ENCODE data around the gene CPA3. TPM values are rescaled to one million over a fixed set of nuclear protein-coding genes. Genes with fewer than 3 reads are reported as not detected.

Gene CPA3
- total RNA-seq, 5 donors from 2014 or later (not counting 1 experiment from before 2014, with no cell fraction given) = 0.20 to 2.3 (median 0.75) TPM; not detected in 1

GRCh38 chr3:148825476-148825875, 39.6 kb upstream of the CPA3 start:
- ChIA-PET POLR2A (no interaction called here), CTCF (interaction anchor here in 1 of 2 donors (0.6 kb wide), 1 partner anchor 92 kb away, joined by 5 read pairs; no protein-coding TSS in a partner anchor)
- Mint-ChIP-seq H3K36me3 (no peaks in the 10 kb centered on the region), H3K27ac (no peak overlapping the region), H3K27me3 (no peaks in the 10 kb centered on the region), H3K9me3 (peaks cover 0 to 8% (median 6%) of the 10 kb centered on the region in 3 donors), H3K4me1 (no peaks in the 10 kb centered on the region), H3K4me3 (no peak overlapping the region)
- DNase-seq (no peak), ATAC-seq (replicated peaks in 1 of 4) (no peak)
- Histone ChIP-seq H3K4me1 (ENCODE audit: control insufficient read depth in 1 of 2, extremely low read depth in 1 of 2, insufficient read depth in 2 of 2, low read length in 2 of 2) (no peaks in the 10 kb centered on the region), H3K27me3 (replicated peaks in 1 of 2; ENCODE audit: control insufficient read depth in 2 of 2, extremely low read depth in 1 of 2, insufficient read depth in 2 of 2, low read length in 1 of 2) (no peaks in the 10 kb centered on the region), H3K27ac (ENCODE audit: low read length) (no peak overlapping the region), H3K4me3 (ENCODE audit: control insufficient read depth in 1 of 2, extremely low read depth in 1 of 2, low read length in 1 of 2) (no peak overlapping the region), H3K9me3 (no peaks in the 10 kb centered on the region), H3K36me3 (ENCODE audit: control insufficient read depth in 2 of 2, extremely low read depth in 1 of 2, insufficient read depth in 1 of 2, low read length in 1 of 2) (no peaks in the 10 kb centered on the region)
- no CpG with 5 or more reads among the region's 3 CpGs for WGBS (ENCODE audit: insufficient coverage)

GRCh38 chr3:148827585-148827984, 37.5 kb upstream of the CPA3 start, which contains the start of gene CPB1:
CPB1 (plus strand) TSS chr3:148827811; CDS start chr3:148827824, 13 bp downstream.
- ChIA-PET POLR2A (no interaction called here), CTCF (no interaction called here)
- H3K4me3 ChIP-seq (ENCODE audit: control insufficient read depth in 1 of 2, extremely low read depth in 1 of 2, low read length in 1 of 2) = no peak within 1 kb of the TSS
- DNase-seq (no peak), ATAC-seq (replicated peaks in 1 of 4) (no peak)
- Mint-ChIP-seq H3K27me3 (peaks cover 0 to 1% of the 10 kb centered on the region in 2 donors), H3K9me3 (peaks cover 0 to 2% (median under 1%) of the 10 kb centered on the region in 3 donors), H3K4me3 (no peak within 1 kb of the TSS), H3K36me3 (no peaks in the 10 kb centered on the region), H3K4me1 (no peaks in the 10 kb centered on the region), H3K27ac (no peak within 1 kb of the TSS)
- no peaks in the 10 kb centered on the region for H3K36me3 ChIP-seq (ENCODE audit: control insufficient read depth in 2 of 2, extremely low read depth in 1 of 2, insufficient read depth in 1 of 2, low read length in 1 of 2)
- no peaks in the 10 kb centered on the region for H3K4me1 ChIP-seq (ENCODE audit: control insufficient read depth in 1 of 2, extremely low read depth in 1 of 2, insufficient read depth in 2 of 2, low read length in 2 of 2)
- H3K9me3 ChIP-seq = no peaks in the 10 kb centered on the region
- H3K27ac ChIP-seq (ENCODE audit: low read length) = no peak within 1 kb of the TSS
- H3K27me3 ChIP-seq (replicated peaks in 1 of 2; ENCODE audit: control insufficient read depth in 2 of 2, extremely low read depth in 1 of 2, insufficient read depth in 2 of 2, low read length in 1 of 2) = no peaks in the 10 kb centered on the region

GRCh38 chr3:148828136-148828690, 36.9 kb upstream of the CPA3 start:
- Histone ChIP-seq H3K27me3 (replicated peaks in 1 of 2; ENCODE audit: control insufficient read depth in 2 of 2, extremely low read depth in 1 of 2, insufficient read depth in 2 of 2, low read length in 1 of 2) (no peaks in the 10 kb centered on the region), H3K4me1 (ENCODE audit: control insufficient read depth in 1 of 2, extremely low read depth in 1 of 2, insufficient read depth in 2 of 2, low read length in 2 of 2) (no peaks in the 10 kb centered on the region), H3K4me3 (ENCODE audit: control insufficient read depth in 1 of 2, extremely low read depth in 1 of 2, low read length in 1 of 2) (no peak overlapping the region), H3K27ac (ENCODE audit: low read length) (no peak overlapping the region), H3K36me3 (ENCODE audit: control insufficient read depth in 2 of 2, extremely low read depth in 1 of 2, insufficient read depth in 1 of 2, low read length in 1 of 2) (no peaks in the 10 kb centered on the region), H3K9me3 (no peaks in the 10 kb centered on the region)
- CTCF ChIA-PET = no interaction called here
- Mint-ChIP-seq H3K9me3 (no peaks in the 10 kb centered on the region), H3K4me1 (no peaks in the 10 kb centered on the region), H3K36me3 (no peaks in the 10 kb centered on the region), H3K27ac (no peak overlapping the region), H3K4me3 (no peak overlapping the region), H3K27me3 (peaks cover 0 to 1% of the 10 kb centered on the region in 2 donors)
- POLR2A ChIA-PET = no interaction called here
- WGBS (ENCODE audit: insufficient coverage) = 40% methylated on average over 1 of the region's 4 CpGs
- DNase-seq (no peak), ATAC-seq (replicated peaks in 1 of 4) (no peak)

GRCh38 chr3:148829926-148830325, 35.2 kb upstream of the CPA3 start:
- Histone ChIP-seq H3K27me3 (replicated peaks in 1 of 2; ENCODE audit: control insufficient read depth in 2 of 2, extremely low read depth in 1 of 2, insufficient read depth in 2 of 2, low read length in 1 of 2) (no peaks in the 10 kb centered on the region), H3K36me3 (ENCODE audit: control insufficient read depth in 2 of 2, extremely low read depth in 1 of 2, insufficient read depth in 1 of 2, low read length in 1 of 2) (no peaks in the 10 kb centered on the region), H3K27ac (ENCODE audit: low read length) (no peak overlapping the region), H3K9me3 (no peaks in the 10 kb centered on the region), H3K4me1 (ENCODE audit: control insufficient read depth in 1 of 2, extremely low read depth in 1 of 2, insufficient read depth in 2 of 2, low read length in 2 of 2) (no peaks in the 10 kb centered on the region), H3K4me3 (ENCODE audit: control insufficient read depth in 1 of 2, extremely low read depth in 1 of 2, low read length in 1 of 2) (no peak overlapping the region)
- Mint-ChIP-seq H3K27ac (no peak overlapping the region), H3K36me3 (no peaks in the 10 kb centered on the region), H3K4me1 (no peaks in the 10 kb centered on the region), H3K27me3 (peaks cover 1 to 5% of the 10 kb centered on the region in 2 donors), H3K4me3 (no peak overlapping the region), H3K9me3 (no peaks in the 10 kb centered on the region)
- WGBS (ENCODE audit: insufficient coverage) = no CpG with 5 or more reads among the region's 3 CpGs
- ChIA-PET POLR2A (no interaction called here), CTCF (no interaction called here)
- ATAC-seq (replicated peaks in 1 of 4) (no peak), DNase-seq (no peak)

- H3K27me3 Mint-ChIP-seq = peaks cover 1 to 10% of the 10 kb centered on the region in 2 donors
- CTCF ChIA-PET = no interaction called here
- H3K9me3 Mint-ChIP-seq = no peaks in the 10 kb centered on the region
- no peaks in the 10 kb centered on the region for H3K4me1 Mint-ChIP-seq
- H3K27ac Mint-ChIP-seq = no peak overlapping the region
- no peaks in the 10 kb centered on the region for H3K9me3 ChIP-seq
- H3K36me3 Mint-ChIP-seq = no peaks in the 10 kb centered on the region
- no peak overlapping the region for H3K4me3 Mint-ChIP-seq
- WGBS (ENCODE audit: insufficient coverage) = 40% methylated on average over 1 of the region's 3 CpGs
- DNase-seq = no peak
- no peak overlapping the region for H3K4me3 ChIP-seq (ENCODE audit: control insufficient read depth in 1 of 2, extremely low read depth in 1 of 2, low read length in 1 of 2)
- no peak for ATAC-seq (replicated peaks in 1 of 4)
- no peak overlapping the region for H3K27ac ChIP-seq (ENCODE audit: low read length)
- H3K36me3 ChIP-seq (ENCODE audit: control insufficient read depth in 2 of 2, extremely low read depth in 1 of 2, insufficient read depth in 1 of 2, low read length in 1 of 2) = no peaks in the 10 kb centered on the region
- POLR2A ChIA-PET = no interaction called here
- no peaks in the 10 kb centered on the region for H3K4me1 ChIP-seq (ENCODE audit: control insufficient read depth in 1 of 2, extremely low read depth in 1 of 2, insufficient read depth in 2 of 2, low read length in 2 of 2)
- H3K27me3 ChIP-seq (replicated peaks in 1 of 2; ENCODE audit: control insufficient read depth in 2 of 2, extremely low read depth in 1 of 2, insufficient read depth in 2 of 2, low read length in 1 of 2) = no peaks in the 10 kb centered on the region
Measured at GRCh38 chr3:148833223-148833622, 31.9 kb upstream of the CPA3 start.

- Histone ChIP-seq H3K9me3 (no peaks in the 10 kb centered on the region), H3K27ac (ENCODE audit: low read length) (no peak overlapping the region), H3K36me3 (ENCODE audit: control insufficient read depth in 2 of 2, extremely low read depth in 1 of 2, insufficient read depth in 1 of 2, low read length in 1 of 2) (no peaks in the 10 kb centered on the region), H3K4me1 (ENCODE audit: control insufficient read depth in 1 of 2, extremely low read depth in 1 of 2, insufficient read depth in 2 of 2, low read length in 2 of 2) (no peaks in the 10 kb centered on the region), H3K27me3 (replicated peaks in 1 of 2; ENCODE audit: control insufficient read depth in 2 of 2, extremely low read depth in 1 of 2, insufficient read depth in 2 of 2, low read length in 1 of 2) (no peaks in the 10 kb centered on the region), H3K4me3 (ENCODE audit: control insufficient read depth in 1 of 2, extremely low read depth in 1 of 2, low read length in 1 of 2) (no peak overlapping the region)
- Mint-ChIP-seq H3K4me3 (no peak overlapping the region), H3K27ac (no peak overlapping the region), H3K36me3 (no peaks in the 10 kb centered on the region), H3K4me1 (no peaks in the 10 kb centered on the region), H3K9me3 (no peaks in the 10 kb centered on the region), H3K27me3 (peaks cover 0 to 10% of the 10 kb centered on the region in 2 donors)
- POLR2A ChIA-PET = no interaction called here
- DNase-seq (no peak), ATAC-seq (replicated peaks in 1 of 4) (no peak)
- CTCF ChIA-PET = no interaction called here
Measured at GRCh38 chr3:148839805-148840204, 25.3 kb upstream of the CPA3 start.

- no peak overlapping the region for H3K27ac ChIP-seq (ENCODE audit: low read length)
Measured at GRCh38 chr3:148840451-148840850, 24.6 kb upstream of the CPA3 start.

More at GRCh38 chr3:148840451-148840850, 24.6 kb upstream of the CPA3 start:
- no peaks in the 10 kb centered on the region for H3K36me3 ChIP-seq (ENCODE audit: control insufficient read depth in 2 of 2, extremely low read depth in 1 of 2, insufficient read depth in 1 of 2, low read length in 1 of 2)
- WGBS (ENCODE audit: insufficient coverage) = 67% methylated on average over 1 of the region's 4 CpGs
- H3K4me1 ChIP-seq (ENCODE audit: control insufficient read depth in 1 of 2, extremely low read depth in 1 of 2, insufficient read depth in 2 of 2, low read length in 2 of 2) = no peaks in the 10 kb centered on the region
- DNase-seq = no peak
- Mint-ChIP-seq H3K9me3 (no peaks in the 10 kb centered on the region), H3K36me3 (no peaks in the 10 kb centered on the region), H3K4me1 (no peaks in the 10 kb centered on the region), H3K27ac (no peak overlapping the region), H3K4me3 (no peak overlapping the region), H3K27me3 (peaks cover 0 to 4% of the 10 kb centered on the region in 2 donors)
- POLR2A ChIA-PET = no interaction called here
- H3K9me3 ChIP-seq = no peaks in the 10 kb centered on the region
- CTCF ChIA-PET = no interaction called here
- no peak overlapping the region for H3K4me3 ChIP-seq (ENCODE audit: control insufficient read depth in 1 of 2, extremely low read depth in 1 of 2, low read length in 1 of 2)
- no peaks in the 10 kb centered on the region for H3K27me3 ChIP-seq (replicated peaks in 1 of 2; ENCODE audit: control insufficient read depth in 2 of 2, extremely low read depth in 1 of 2, insufficient read depth in 2 of 2, low read length in 1 of 2)
- ATAC-seq (replicated peaks in 1 of 4) = no peak

Data from T-cell (primary cell).